Natural killer cell treated with Interleukin-12 subunit alpha and Interleukin-12 subunit beta and Interleukin-15 and Interleukin-18, amount 100 ng/mL, for 72 hours (primary cell): ENCODE measurements around the gene FGF5. TPM values are rescaled to one million over a fixed set of nuclear protein-coding genes. Genes with fewer than 3 reads are reported as not detected.

Source experiments
- total RNA-seq, 2 donors: library from RNA; stranded (reverse); gene quantifications; one replicate each; pipeline ENCODE4 v1.2.3, GENCODE V29; 2022

Gene FGF5
- total RNA-seq, 2 donors from 2014 or later, result not detected

Other genes starting within 250 kb of the FGF5 start
- gene ANTXR2, start 193.4 kb upstream of the FGF5 start, total RNA-seq, result 10 to 100 TPM; 38.6 to 60.1 TPM
- 10 to 100 TPM; 12.3 to 15.5 TPM for gene PRDM8, start 69.2 kb upstream of the FGF5 start, total RNA-seq
- not detected for gene CFAP299, start 69.1 kb downstream of the FGF5 start, total RNA-seq